Stimulated activated CD4-positive, alpha-beta T cell treated with anti-CD3 and anti-CD28 coated beads, Interleukin-1b, Interleukin-23, amount 100 ng/mL, for 1 hour (primary cell): ENCODE results near the gene WNT3A.

Source experiments
- DNase-seq, 2 donors: peaks; one replicate each; pipeline ENCODE4 v3.0.0-alpha.2; 2020; ENCODE audit warnings: low read depth in 2 of 2

WNT3A gene

DNA sequence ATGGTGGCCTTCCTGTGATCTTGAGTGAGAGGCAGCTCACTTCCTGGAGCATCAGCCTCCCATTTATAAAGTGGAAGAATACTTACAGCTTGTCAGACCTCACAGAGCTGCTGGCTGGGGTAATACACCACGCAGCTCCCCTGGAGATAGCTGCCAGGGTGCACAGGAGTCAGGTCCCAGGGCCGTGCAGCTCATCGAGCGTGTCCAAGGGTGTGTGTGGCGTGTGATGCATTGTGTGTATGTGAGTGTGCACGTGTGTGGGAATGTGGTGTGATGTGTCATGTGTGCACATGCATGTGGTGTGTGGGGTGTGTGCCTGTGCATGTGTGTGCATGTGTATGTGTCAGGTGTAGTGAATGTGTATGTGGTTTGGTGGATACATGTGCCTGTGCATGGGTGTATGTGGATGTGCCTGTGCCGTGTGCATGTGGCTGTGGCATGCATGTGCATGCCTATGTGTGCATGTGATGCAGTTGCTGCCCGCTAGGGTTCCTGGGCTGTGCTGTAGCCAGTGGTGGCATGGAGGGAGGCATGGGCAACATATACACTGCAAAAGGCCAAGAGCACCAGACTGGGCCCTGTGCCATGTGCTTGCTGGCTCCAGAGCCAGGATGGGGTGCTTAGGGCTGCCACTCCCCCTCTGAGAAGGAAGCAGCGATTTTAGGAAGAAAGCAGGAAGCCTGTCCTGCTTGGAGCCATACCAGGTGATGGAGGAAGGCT lies 24.6 kb downstream of the WNT3A start:
- DNase-seq: no peak

GRCh38 chr1:228032041-228032440 lies 25.2 kb downstream of the WNT3A start:
- DNase-seq: no peak

DNA sequence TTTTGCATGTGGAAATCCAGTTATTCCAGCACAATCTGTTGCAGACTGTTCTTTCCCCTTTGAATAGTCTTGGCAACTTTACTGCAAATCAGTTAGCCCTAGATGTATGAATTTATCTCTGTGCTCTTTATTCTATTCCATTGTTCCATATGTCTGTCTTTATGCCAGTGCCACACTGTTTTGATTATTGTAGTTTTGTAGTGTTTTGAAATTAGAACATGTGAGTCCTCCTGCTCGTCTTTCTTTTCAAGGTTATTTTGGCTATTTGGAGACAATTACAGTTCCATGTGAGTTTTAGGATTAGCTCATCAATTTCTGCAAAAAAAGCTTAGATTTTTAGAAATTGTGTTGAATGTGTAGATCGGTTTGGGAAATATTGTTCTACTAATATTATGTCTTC lies 26.6 kb downstream of the WNT3A start:
- DNase-seq: no peak

DNA sequence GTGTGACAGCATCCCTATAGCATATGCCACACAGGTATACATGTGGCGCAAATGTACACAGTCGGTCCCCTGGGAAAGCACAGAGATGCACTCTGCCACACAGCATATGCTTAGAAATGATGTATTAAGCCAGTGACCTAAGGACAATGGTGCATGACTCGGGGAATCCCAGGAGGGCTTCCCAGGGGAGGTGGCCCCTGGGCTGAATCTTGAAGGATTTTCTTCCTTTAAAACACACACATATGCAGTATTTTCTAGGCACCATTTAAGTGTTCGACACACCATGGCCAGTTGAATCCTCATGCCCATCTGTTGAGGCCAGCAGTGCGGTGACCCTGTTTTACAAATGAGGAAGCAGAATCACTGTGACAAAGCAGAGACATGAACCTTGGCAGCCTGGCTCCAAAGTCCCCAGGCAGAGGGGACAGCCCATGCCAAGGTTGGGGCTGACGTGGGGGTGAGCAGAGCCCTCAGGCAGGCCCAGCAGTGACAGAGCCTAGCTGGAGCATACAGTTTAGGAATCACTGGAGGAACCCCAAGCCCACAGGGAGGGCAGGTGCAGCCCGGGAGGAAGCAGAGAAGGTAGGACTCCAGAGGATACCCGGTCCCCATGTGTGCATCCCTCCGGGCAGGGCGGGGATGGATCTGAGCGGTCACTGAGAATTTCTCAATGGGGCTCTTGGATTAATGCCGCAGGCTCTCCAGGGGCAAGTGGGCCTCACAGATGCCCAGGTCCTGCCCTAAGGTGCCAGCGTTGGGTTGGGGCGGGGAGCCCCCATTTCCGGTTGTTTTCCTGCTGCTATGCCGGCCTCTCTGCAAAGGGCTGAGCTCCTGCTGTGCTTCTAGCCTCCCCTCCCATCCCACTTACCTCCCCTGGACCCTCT lies 28.4 kb downstream of the WNT3A start:
- DNase-seq: no peak

DNA sequence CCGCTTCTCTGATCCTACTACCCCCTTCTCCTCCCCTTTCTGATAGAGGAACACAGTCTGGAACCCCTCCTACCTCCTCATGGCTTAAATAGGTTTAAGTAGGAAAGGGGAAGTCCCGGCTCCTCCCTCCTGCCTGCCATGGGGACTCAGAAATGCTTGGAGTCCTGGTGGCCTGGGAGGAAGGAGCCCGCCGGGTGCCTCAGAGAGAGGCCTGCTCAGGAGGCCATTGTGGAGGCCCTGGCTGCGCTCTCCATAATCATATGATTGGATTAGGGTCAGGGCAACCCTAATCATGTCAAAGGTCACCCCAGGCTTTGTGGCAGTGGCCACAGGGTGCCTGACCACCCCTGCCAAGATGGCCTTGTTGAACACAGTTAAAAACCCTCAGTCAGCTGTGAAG lies 29.0 kb downstream of the WNT3A start:
- no peak for DNase-seq

DNA sequence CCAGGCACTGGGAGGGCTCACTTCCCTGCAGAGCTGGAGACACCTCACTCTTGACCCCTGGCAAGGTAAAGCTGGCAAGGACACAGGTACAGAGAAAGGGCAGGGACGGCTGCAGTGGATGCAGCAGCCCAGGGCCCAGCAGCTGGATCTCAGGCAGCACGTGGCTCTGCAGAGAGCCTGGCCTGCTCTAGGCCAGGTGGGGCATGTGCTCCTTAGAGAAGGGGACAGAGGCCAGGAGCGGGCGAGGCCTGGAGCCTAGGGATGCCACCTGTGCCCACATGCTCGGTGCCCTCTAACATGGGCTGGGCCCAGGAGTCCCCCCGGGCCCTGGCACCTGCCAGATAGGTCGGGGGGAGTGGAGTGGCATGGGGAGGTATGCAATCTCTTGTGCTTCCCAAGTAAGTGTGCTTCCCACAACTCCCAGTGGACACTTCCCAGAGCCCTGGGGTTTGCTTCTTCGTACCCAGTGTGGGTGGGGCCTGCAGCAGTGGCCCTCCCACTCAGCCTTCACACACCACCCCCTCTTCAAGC lies 30.0 kb downstream of the WNT3A start:
- no peak for DNase-seq

DNA sequence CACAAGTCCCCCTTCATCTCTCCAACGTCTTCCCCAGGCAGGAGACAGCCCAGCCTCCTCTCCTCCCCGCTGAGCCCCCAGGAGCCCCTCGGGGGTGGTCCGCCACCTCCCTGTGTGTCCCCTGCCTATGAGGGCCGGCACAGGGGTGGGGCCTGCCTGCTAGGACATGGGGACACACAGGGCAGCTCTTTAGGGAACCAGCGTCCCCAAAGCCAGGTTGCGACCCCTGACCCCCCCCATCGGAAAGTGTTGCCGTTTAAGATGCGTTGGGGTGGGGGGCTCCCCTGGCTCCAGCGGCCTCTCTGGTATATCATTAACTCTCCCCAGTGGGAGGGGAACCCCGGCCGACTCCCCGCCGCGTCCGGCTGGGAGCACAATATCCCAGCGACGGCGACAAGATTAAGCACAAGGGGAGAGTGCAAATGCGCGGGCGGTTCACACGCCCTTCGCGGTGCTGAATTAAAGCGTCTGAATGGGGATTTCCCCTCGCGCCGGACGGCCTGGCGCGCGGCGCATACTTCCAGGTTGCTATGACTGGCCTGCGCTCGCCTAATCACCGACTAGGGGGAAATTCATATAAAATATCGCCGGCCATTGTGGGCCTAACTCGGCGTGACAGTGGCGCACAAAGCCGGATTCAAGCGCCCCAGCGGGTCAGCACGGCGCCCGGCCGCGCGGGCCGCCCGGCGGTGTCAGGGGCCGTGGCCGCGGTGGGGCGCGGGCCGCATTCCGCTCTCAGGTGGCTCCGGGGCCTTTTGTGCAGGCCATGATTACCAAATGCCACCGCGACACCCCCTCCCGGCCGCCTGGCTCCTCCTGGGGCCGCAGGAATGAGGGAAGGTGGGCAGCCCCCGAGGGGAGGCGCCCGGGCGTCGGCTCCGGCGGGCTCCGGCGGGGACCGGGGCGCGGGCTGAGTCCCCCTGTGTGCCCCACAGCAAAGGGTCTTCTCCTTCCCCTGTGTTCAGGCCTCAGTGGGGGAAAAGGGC lies 30.9 kb downstream of the WNT3A start:
- DNase-seq: no peak

DNA sequence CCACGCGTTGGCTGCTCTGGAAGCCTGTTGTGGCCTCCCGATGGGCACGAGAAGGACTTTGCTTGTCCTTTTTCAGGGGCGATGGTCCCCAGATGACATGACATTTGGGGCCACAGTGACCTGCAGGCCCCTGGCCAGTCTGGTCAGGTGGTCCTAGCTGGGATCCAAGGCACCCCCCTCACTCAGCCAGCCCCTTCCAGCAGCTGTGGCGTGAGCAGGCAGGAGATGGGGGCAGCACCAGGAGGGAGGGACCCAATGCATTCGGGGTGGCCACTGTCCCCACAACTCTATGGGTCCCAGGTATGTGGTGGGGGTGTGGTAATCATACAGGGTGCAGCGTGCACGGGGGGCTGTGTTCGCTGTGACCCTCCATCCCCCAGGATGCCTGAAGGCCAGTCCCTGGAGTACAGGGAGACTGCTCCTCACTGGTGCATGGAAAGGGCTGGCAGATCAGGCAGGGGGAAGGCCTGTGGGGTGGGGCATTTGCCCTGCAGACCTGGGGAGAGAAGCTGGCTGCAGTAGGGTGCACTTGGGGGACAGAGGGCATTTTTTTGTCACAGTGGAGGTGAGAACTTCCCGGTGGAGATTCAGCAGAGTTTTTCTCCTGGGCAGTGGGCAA lies 31.7 kb downstream of the WNT3A start:
- DNase-seq: no peak

- no peak for DNase-seq
These were observed 32.5 kb downstream of the WNT3A start for GRCh38 chr1:228039006-228039903.

- DNase-seq: no peak
These were observed 33.2 kb downstream of the WNT3A start for GRCh38 chr1:228039986-228040385.

DNA sequence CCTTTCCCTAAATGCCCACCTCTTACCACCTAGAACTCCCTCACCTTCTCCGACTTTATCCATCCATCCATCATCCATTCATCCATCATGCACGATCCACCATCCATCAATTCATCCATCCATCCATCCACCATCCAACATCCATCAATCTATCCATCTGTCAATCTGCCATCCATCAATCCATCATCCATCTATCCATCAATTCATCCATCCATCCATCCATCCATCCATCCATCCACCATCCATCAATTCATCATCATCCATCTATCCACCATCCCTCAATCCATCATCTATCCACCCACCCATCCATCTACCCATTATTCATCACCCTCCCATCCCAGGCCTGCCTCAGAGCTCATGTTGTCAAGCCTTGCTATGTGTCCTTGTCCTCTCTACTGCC lies 34.5 kb downstream of the WNT3A start:
- no peak for DNase-seq

- no peak for DNase-seq
These were observed 35.7 kb downstream of the WNT3A start for GRCh38 chr1:228042508-228042907.

- DNase-seq: no peak
These were observed 36.6 kb downstream of the WNT3A start for GRCh38 chr1:228043281-228043848.

GRCh38 chr1:228044961-228045360 lies 38.2 kb downstream of the WNT3A start:
- DNase-seq: no peak

GRCh38 chr1:228045405-228045804 lies 38.6 kb downstream of the WNT3A start:
- no peak for DNase-seq

DNA sequence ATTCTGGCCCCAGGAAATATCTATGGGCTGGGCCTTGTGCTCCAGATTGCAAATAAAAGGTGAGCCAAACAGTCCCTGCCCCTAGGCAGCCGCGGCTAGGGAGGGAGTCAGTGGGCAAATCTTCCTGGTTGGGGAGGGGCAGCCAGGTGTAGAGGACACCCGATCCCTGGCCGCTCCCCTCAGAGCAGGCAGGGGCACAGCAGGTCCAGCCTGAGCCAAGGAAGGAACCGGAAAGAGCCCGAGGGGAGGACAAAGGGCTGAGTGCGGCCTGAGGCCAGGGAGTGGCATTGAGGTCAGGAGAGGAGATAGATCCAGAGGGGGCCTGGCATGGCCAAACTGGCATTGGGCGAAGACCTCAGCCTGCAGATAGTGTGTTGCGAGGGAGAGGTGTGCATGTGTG lies 39.1 kb downstream of the WNT3A start:
- no peak for DNase-seq

- DNase-seq: no peak
These were observed 39.8 kb downstream of the WNT3A start for GRCh38 chr1:228046421-228047182.

DNA sequence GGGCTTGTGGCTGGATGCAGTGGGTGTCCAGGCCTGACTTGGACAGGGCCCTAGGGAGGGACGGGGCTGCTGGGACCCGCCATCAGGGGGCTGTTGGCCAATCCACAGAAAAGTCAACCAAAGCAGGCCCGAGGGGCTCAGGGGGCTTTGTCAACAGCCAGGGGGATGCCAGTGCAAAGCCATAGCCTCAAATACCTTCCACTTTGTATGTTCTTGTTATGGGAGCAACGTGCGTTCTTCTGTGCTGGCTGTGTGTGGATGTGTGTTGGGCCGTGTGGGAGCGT lies 40.3 kb downstream of the WNT3A start:
- DNase-seq: no peak

DNA sequence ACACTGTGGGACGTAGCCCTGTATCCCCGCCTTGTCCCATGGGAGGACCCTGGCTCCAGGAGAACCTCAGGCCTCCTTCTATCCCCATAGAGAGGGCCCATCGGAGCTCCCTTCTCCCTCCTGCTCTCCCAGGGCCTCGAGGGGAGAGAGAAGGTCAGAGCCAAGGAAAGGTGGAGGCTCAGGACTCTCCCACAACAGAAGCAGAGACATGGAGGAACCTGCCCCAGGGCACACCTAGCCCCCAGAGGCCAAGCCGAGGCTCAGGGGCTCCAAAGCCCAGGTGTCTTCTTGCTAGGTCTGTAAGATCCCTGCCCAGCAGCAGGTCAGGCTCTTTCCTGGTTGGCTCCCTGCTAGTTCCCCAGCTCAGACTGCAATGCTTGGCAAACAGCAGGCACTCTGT lies 41.3 kb downstream of the WNT3A start:
- DNase-seq: no peak
